SU-DHL-6 (cell line): ENCODE data around the gene GFOD2.
A peak's percentile ranks its signal among the peaks of the same experiment; 100 is the strongest.

Experiments used
- H2AFZ ChIP-seq: fragments of 200-600 bp; sonication (generic); 2 replicates; pipeline ENCODE4 v1.6.1; 2014; ENCODE audit warnings: low read depth, mild to moderate bottlenecking, moderate library complexity, mixed read lengths, antibody characterized with exemption, low read length; ENCODE audit not compliant: severe bottlenecking
- H3F3A ChIP-seq: fragments of 200-600 bp; shearing (Covaris generic); 2 replicates; pipeline ENCODE4 v1.6.0; 2016; ENCODE audit warnings: antibody characterized with exemption, mild to moderate bottlenecking; ENCODE audit not compliant: insufficient read depth
- H3K27ac ChIP-seq: fragments of 200-600 bp; sonication (generic); 2 replicates; pipeline ENCODE4 v1.5.1; 2016; ENCODE audit warnings: low read depth, mild to moderate bottlenecking, low read length, moderate library complexity, mixed read lengths
- H3K27me3 ChIP-seq: fragments of 200-600 bp; sonication (generic), shearing (Covaris generic); 2 replicates; pipeline ENCODE4 v1.6.0; 2014; ENCODE audit warnings: mild to moderate bottlenecking, low read length
- H3K36me3 ChIP-seq: fragments of 200-600 bp; sonication (generic); 2 replicates; pipeline ENCODE4 v1.6.1; 2014; ENCODE audit warnings: mild to moderate bottlenecking, low read length, mixed read lengths
- H3K4me2 ChIP-seq: fragments of 300-600, 200-600 bp; shearing (Covaris generic), sonication (generic); 2 replicates; pipeline ENCODE4 v1.6.0; 2014; ENCODE audit warnings: low read length, low read depth, mild to moderate bottlenecking; ENCODE audit not compliant: poor library complexity, severe bottlenecking
- H3K4me3 ChIP-seq: fragments of 200-600 bp; sonication (generic); 2 replicates; pipeline ENCODE4 v1.5.1; 2014; ENCODE audit warnings: antibody characterized with exemption, low read length, mild to moderate bottlenecking, mixed read lengths; ENCODE audit not compliant: insufficient read depth, poor library complexity, severe bottlenecking
- H3K79me2 ChIP-seq: fragments of 200-600 bp; sonication (generic); 2 replicates; pipeline ENCODE4 v1.6.1; 2014; ENCODE audit warnings: mild to moderate bottlenecking, low read length, moderate library complexity; ENCODE audit not compliant: insufficient read depth
- H3K9ac ChIP-seq: fragments of 200-600 bp; sonication (generic); 2 replicates; pipeline ENCODE4 v1.7.0; 2014; ENCODE audit warnings: mild to moderate bottlenecking, low read length
- H3K9me2 ChIP-seq: fragments of 200-600 bp; sonication (generic); replicated peaks from 2 replicates; pipeline ENCODE4 v1.6.1; 2014; ENCODE audit warnings: low read length; ENCODE audit not compliant: insufficient read depth
- H3K9me3 ChIP-seq: fragments of 200-600 bp; sonication (generic); 2 replicates; pipeline ENCODE4 v1.6.1; 2014; ENCODE audit warnings: low read length, mixed read lengths; ENCODE audit not compliant: insufficient read depth
- H4K20me1 ChIP-seq: fragments of 200-600 bp; sonication (generic); 2 replicates; pipeline ENCODE4 v1.6.1; 2014; ENCODE audit warnings: low read depth, mild to moderate bottlenecking, antibody characterized with exemption, low read length, moderate library complexity, mixed read lengths
- CTCF ChIP-seq: fragments of 200-600 bp; sonication (generic); IDR thresholded peaks from one replicate; pipeline ENCODE4 v1.5.1; 2017; ENCODE audit warnings: antibody characterized with exemption, mild to moderate bottlenecking, low read length, moderate library complexity; ENCODE audit not compliant: insufficient read depth, poor library complexity, severe bottlenecking
- EZH2phosphoT487 ChIP-seq: fragments of 200-600 bp; sonication (generic), shearing (Covaris generic); conservative IDR thresholded peaks from 2 replicates; pipeline ENCODE4 v1.6.1; 2018; ENCODE audit warnings: mild to moderate bottlenecking, antibody characterized with exemption, low read length, moderate library complexity, mixed read lengths

GFOD2 gene

GRCh38 chr16:67662653-67663010 is 56.5 kb downstream of the GFOD2 start:
- Histone ChIP-seq H3K36me3 (no peaks in the 10 kb centered on the region), H3K27ac (no peak overlapping the region)

GRCh38 chr16:67661886-67662652 is 57.0 kb downstream of the GFOD2 start:
- Histone ChIP-seq H3K27me3 (no peaks in the 10 kb centered on the region), H3K79me2 (no peaks in the 10 kb centered on the region), H3K4me2 (no peak overlapping the region), H3K9me2 (no peaks in the 10 kb centered on the region), H3K9me3 (no peaks in the 10 kb centered on the region), H2AFZ (no peak overlapping the region), H4K20me1 (no peaks in the 10 kb centered on the region), H3K27ac (no peak overlapping the region), H3K36me3 (no peaks in the 10 kb centered on the region), H3K4me3 (no peak overlapping the region), H3K9ac (no peak overlapping the region), H3F3A (no peaks in the 10 kb centered on the region)
- TF ChIP-seq CTCF (no peak), EZH2phosphoT487 (no peak)

More at GRCh38 chr16:67662653-67663010, 56.5 kb downstream of the GFOD2 start:
- Histone ChIP-seq H3K4me3 (no peak overlapping the region), H3K27me3 (no peaks in the 10 kb centered on the region), H3K4me2 (no peak overlapping the region), H2AFZ (no peak overlapping the region), H3K79me2 (no peaks in the 10 kb centered on the region), H3K9me3 (no peaks in the 10 kb centered on the region), H3K9me2 (no peaks in the 10 kb centered on the region), H4K20me1 (no peaks in the 10 kb centered on the region), H3K9ac (no peak overlapping the region), H3F3A (no peaks in the 10 kb centered on the region)
- TF ChIP-seq EZH2phosphoT487 (no peak), CTCF (no peak)

GRCh38 chr16:67661101-67661761 is 57.9 kb downstream of the GFOD2 start:
- H3K9me2 ChIP-seq, result no peaks in the 10 kb centered on the region
- no peaks in the 10 kb centered on the region for H3F3A ChIP-seq
- peak overlapping the region; percentile 75 for H3K4me2 ChIP-seq
- no peaks in the 10 kb centered on the region for H3K27me3 ChIP-seq
- peak overlapping the region; percentile 59 for H3K9ac ChIP-seq
- peak overlapping the region; percentile 55 for H3K4me3 ChIP-seq
- peak overlapping the region; percentile 76 for H2AFZ ChIP-seq
- no peak for TF ChIP-seq EZH2phosphoT487
- TF ChIP-seq CTCF, result no peak
- no peaks in the 10 kb centered on the region for H3K36me3 ChIP-seq
- H3K79me2 ChIP-seq, result no peaks in the 10 kb centered on the region
- H4K20me1 ChIP-seq, result no peaks in the 10 kb centered on the region
- peak overlapping the region; percentile 39; the same call in 1 of the 2 replicates for H3K27ac ChIP-seq
- H3K9me3 ChIP-seq, result no peaks in the 10 kb centered on the region
